ENCODE results near the gene DAO. TPM values are rescaled to one million over a fixed set of nuclear protein-coding genes. Genes with fewer than 3 reads are reported as not detected.

The DAO gene
- total RNA-seq, 1 donor from 2014 or later, result not detected

DNA sequence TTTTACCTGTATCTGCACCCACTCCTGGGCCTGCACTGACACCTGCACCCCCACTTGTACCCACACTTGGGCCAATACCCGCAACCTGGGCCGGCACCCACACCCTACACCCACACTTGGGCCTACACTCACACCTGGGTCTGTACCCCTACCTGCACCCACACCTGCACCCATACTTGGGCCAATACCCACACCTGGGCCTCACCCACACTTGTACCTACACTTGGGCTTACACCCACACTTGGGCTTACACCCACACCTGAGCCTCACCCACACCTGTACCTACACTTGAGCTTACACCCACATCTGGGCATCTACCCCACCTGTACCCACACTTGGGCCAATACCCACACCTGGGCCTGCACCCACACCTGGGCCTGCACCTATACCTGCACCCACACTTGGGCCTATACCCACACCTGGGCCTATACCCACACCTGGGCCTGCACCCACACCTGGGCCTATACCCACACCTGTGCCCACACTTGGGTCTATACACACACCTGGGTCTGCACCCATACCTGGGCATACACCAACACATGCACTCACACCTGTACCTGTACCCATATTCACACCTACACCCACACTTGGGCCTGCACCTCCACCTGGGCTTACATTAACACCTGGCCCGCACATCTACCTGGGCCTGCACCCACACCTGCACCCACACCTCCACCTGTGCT, 39.2 kb downstream of the DAO start:
- Mint-ChIP-seq H3K27me3 (no peaks in the 10 kb centered on the region), H3K4me3 (ENCODE audit: low read depth) (no peak overlapping the region), H3K36me3 (ENCODE audit: insufficient read depth) (no peaks in the 10 kb centered on the region), H3K4me1 (ENCODE audit: low read depth) (peaks cover 2% of the 10 kb centered on the region), H3K9me3 (ENCODE audit: low read depth) (peaks cover 3% of the 10 kb centered on the region), H3K27ac (no peak overlapping the region)
- no peak for DNase-seq (ENCODE audit: low spot score, unreplicated experiment)
- TF ChIP-seq, protein P1, sequence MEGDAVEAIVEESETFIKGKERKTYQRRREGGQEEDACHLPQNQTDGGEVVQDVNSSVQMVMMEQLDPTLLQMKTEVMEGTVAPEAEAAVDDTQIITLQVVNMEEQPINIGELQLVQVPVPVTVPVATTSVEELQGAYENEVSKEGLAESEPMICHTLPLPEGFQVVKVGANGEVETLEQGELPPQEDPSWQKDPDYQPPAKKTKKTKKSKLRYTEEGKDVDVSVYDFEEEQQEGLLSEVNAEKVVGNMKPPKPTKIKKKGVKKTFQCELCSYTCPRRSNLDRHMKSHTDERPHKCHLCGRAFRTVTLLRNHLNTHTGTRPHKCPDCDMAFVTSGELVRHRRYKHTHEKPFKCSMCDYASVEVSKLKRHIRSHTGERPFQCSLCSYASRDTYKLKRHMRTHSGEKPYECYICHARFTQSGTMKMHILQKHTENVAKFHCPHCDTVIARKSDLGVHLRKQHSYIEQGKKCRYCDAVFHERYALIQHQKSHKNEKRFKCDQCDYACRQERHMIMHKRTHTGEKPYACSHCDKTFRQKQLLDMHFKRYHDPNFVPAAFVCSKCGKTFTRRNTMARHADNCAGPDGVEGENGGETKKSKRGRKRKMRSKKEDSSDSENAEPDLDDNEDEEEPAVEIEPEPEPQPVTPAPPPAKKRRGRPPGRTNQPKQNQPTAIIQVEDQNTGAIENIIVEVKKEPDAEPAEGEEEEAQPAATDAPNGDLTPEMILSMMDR (IDR thresholded peaks at IDR 0.05; ENCODE audit: unreplicated experiment), result no peak

DNA sequence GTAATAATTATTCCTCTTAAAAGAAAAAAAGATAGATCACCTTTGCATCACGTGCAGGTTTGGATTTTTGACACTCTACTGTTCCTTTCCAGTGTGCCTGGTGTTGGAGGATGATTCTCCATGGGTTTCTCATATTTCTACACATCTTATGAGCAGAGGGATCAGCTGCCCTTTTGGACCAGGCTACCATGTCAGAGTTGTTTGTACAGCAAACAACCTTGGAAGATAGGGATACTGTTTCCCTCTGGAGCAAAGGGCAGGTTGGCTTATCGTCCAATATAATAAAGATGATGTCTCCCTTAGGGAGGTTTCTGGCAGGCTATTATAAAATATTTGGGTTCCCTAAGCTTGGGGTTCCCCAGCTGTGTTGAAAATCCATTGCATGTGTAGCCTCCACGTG, 42.1 kb downstream of the DAO start:
- Mint-ChIP-seq H3K27ac (no peak overlapping the region), H3K9me3 (ENCODE audit: low read depth) (peaks cover 3% of the 10 kb centered on the region), H3K27me3 (no peaks in the 10 kb centered on the region), H3K36me3 (ENCODE audit: insufficient read depth) (no peaks in the 10 kb centered on the region), H3K4me1 (ENCODE audit: low read depth) (peaks cover 2% of the 10 kb centered on the region), H3K4me3 (ENCODE audit: low read depth) (no peak overlapping the region)
- TF ChIP-seq, protein P1 (IDR thresholded peaks at IDR 0.05; ENCODE audit: unreplicated experiment), result no peak
- DNase-seq (ENCODE audit: low spot score, unreplicated experiment), result no peak

DNA sequence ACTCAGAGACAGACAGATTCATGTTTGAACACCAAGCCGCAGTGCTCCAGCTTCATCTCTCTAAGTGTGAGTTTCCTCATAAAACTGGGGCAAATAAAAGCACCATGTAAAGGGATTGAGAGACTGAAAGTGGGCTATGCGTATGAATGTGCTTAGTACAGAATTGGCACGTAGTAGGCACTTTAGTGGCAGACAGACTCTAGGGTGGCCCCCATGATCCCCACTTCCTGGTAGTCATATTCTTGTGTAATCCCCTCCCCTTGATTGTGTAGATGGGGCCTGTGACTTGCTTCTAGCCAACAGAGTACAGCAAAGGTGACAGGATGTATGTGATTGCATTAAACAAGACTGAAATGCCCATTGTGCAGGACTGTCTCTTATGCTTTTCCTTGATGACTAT, 43.0 kb downstream of the DAO start:
- Mint-ChIP-seq H3K36me3 (ENCODE audit: insufficient read depth) (no peaks in the 10 kb centered on the region), H3K9me3 (ENCODE audit: low read depth) (peaks cover 3% of the 10 kb centered on the region), H3K4me3 (ENCODE audit: low read depth) (no peak overlapping the region), H3K27me3 (no peaks in the 10 kb centered on the region), H3K27ac (no peak overlapping the region), H3K4me1 (ENCODE audit: low read depth) (peaks cover 2% of the 10 kb centered on the region)
- TF ChIP-seq, protein P1 (IDR thresholded peaks at IDR 0.05; ENCODE audit: unreplicated experiment), result no peak
- DNase-seq (ENCODE audit: low spot score, unreplicated experiment), result no peak

DNA sequence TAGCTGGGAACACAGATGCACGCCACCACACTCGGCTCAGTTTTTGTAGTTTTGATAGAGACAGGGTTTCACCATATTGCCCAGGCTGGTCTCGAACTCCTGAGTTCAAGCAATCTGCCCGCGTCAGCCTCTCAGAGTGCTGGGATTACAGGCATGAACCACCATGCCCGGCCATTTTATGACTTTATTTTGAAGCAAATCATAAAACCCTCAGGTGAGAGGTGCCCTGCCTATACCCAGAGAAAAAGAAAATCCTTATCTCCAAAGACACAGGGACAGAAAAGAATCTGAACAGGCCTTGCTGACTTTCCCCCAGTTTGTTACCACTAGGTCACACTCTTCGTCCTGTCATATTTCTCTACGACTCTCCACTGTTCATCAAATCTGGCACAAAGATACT, 48.8 kb downstream of the DAO start:
- no peak overlapping the region for H3K4me3 Mint-ChIP-seq (ENCODE audit: low read depth)
- no peaks in the 10 kb centered on the region for H3K27me3 Mint-ChIP-seq
- H3K4me1 Mint-ChIP-seq (ENCODE audit: low read depth), result no peaks in the 10 kb centered on the region
- no peaks in the 10 kb centered on the region for H3K9me3 Mint-ChIP-seq (ENCODE audit: low read depth)
- H3K27ac Mint-ChIP-seq, result no peak overlapping the region
- TF ChIP-seq, protein P1 (IDR thresholded peaks at IDR 0.05; ENCODE audit: unreplicated experiment), result no peak
- H3K36me3 Mint-ChIP-seq (ENCODE audit: insufficient read depth), result no peaks in the 10 kb centered on the region
- DNase-seq (ENCODE audit: low spot score, unreplicated experiment), result no peak

DNA sequence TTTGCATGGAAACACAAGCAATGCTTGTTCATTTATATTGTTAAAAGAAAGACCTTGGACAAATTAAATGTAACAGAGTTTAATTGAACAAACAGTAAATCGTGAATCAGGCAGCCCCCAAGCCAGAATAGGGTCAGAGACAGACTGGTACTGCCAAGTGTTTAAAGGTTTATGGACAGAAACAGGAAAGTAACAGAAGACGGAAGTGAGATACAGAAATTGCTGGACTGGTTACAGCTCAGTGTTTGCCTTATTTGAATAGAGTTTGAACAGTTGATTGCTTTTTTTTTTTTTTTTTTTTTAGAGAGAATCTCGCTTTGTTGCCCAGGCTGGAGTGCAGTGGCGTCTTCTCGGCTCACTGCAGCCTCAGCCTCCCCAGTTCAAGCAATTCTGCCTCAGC, 50.3 kb downstream of the DAO start:
- Mint-ChIP-seq H3K4me3 (ENCODE audit: low read depth) (no peak overlapping the region), H3K36me3 (ENCODE audit: insufficient read depth) (no peaks in the 10 kb centered on the region), H3K4me1 (ENCODE audit: low read depth) (no peaks in the 10 kb centered on the region), H3K9me3 (ENCODE audit: low read depth) (no peaks in the 10 kb centered on the region), H3K27me3 (peaks cover 7% of the 10 kb centered on the region), H3K27ac (no peak overlapping the region)
- TF ChIP-seq, protein P1 (IDR thresholded peaks at IDR 0.05; ENCODE audit: unreplicated experiment), result no peak
- no peak for DNase-seq (ENCODE audit: low spot score, unreplicated experiment)

Data from progenitor cell of endocrine pancreas (in vitro differentiated cells).